Parathyroid adenoma (tissue), 2 donors: ENCODE measurements around the gene SLC39A11.

Experiments
- H2AFZ ChIP-seq: fragments of 300-600 bp; sonication (generic); one replicate; pipeline ENCODE4 v1.7.0; 2017; ENCODE audit warnings: antibody characterized with exemption, mild to moderate bottlenecking
- H3K27ac ChIP-seq: fragments of 300-600 bp; sonication (generic); one replicate; pipeline ENCODE4 v1.7.0; 2017
- H3K27me3 ChIP-seq: fragments of 300-600 bp; sonication (generic); one replicate; pipeline ENCODE4 v1.7.0; 2017; ENCODE audit warnings: low read length; ENCODE audit not compliant: control insufficient read depth, insufficient read depth
- H3K36me3 ChIP-seq: fragments of 300-600 bp; sonication (generic); one replicate; pipeline ENCODE4 v1.7.0; 2017; ENCODE audit warnings: low read length; ENCODE audit not compliant: control insufficient read depth, insufficient read depth
- H3K4me1 ChIP-seq: fragments of 300-600 bp; sonication (generic); one replicate; pipeline ENCODE4 v1.7.0; 2017; ENCODE audit warnings: control low read depth
- H3K4me2 ChIP-seq: fragments of 300-600 bp; sonication (generic); one replicate; pipeline ENCODE4 v1.7.0; 2017; ENCODE audit warnings: low read length
- H3K4me3 ChIP-seq: fragments of 300-600 bp; sonication (generic); one replicate; pipeline ENCODE4 v1.7.0; 2017; ENCODE audit warnings: low read depth, low read length
- H3K79me2 ChIP-seq: fragments of 300-600 bp; sonication (generic); one replicate; pipeline ENCODE4 v1.7.0; 2017; ENCODE audit warnings: control low read depth
- H3K9ac ChIP-seq: fragments of 300-600 bp; sonication (generic); one replicate; pipeline ENCODE4 v1.7.0; 2017; ENCODE audit warnings: mild to moderate bottlenecking
- H3K9me3 ChIP-seq: fragments of 300-600 bp; sonication (generic); one replicate; pipeline ENCODE4 v1.7.0; 2017; ENCODE audit warnings: low read length; ENCODE audit not compliant: control insufficient read depth
- CTCF ChIP-seq: fragments of 300-600 bp; sonication (generic); IDR thresholded peaks from one replicate; pipeline ENCODE4 v1.7.0; 2017; ENCODE audit warnings: antibody characterized with exemption, mild to moderate bottlenecking
- donor health status: primary hyperparathyroidism.

Gene SLC39A11

GRCh38 chr17:73122953-73123605 is 30.6 kb upstream of the SLC39A11 start:
- TF ChIP-seq CTCF = no peak
- H3K79me2 ChIP-seq = no peaks in the 10 kb centered on the region
- H3K4me3 ChIP-seq = no peak overlapping the region

GRCh38 chr17:73121506-73121905 is 29.0 kb upstream of the SLC39A11 start:
- no peak for TF ChIP-seq CTCF
- Histone ChIP-seq H3K36me3 (no peaks in the 10 kb centered on the region), H3K27ac (no peak overlapping the region), H3K4me2 (no peak overlapping the region), H3K4me1 (no peaks in the 10 kb centered on the region), H3K4me3 (no peak overlapping the region), H3K9me3 (no peaks in the 10 kb centered on the region), H3K79me2 (no peaks in the 10 kb centered on the region), H3K9ac (no peak overlapping the region), H2AFZ (no peak overlapping the region), H3K27me3 (no peaks in the 10 kb centered on the region)

More at GRCh38 chr17:73122953-73123605, 30.6 kb upstream of the SLC39A11 start:
- Histone ChIP-seq H3K9me3 (no peaks in the 10 kb centered on the region), H3K27ac (no peak overlapping the region), H3K36me3 (no peaks in the 10 kb centered on the region), H3K4me2 (no peak overlapping the region), H3K9ac (no peak overlapping the region), H3K27me3 (no peaks in the 10 kb centered on the region), H2AFZ (no peak overlapping the region), H3K4me1 (no peaks in the 10 kb centered on the region)

GRCh38 chr17:73119631-73120030 is 27.1 kb upstream of the SLC39A11 start:
- TF ChIP-seq CTCF = no peak
- Histone ChIP-seq H3K4me3 (no peak overlapping the region), H3K27me3 (no peaks in the 10 kb centered on the region), H3K9me3 (no peaks in the 10 kb centered on the region), H3K36me3 (no peaks in the 10 kb centered on the region), H3K4me1 (no peaks in the 10 kb centered on the region), H3K79me2 (no peaks in the 10 kb centered on the region), H3K4me2 (no peak overlapping the region), H3K27ac (no peak overlapping the region), H3K9ac (no peak overlapping the region), H2AFZ (no peak overlapping the region)

- no peak for TF ChIP-seq CTCF
- Histone ChIP-seq H3K4me2 (no peak overlapping the region), H3K79me2 (no peaks in the 10 kb centered on the region), H2AFZ (no peak overlapping the region), H3K4me1 (no peaks in the 10 kb centered on the region), H3K27ac (no peak overlapping the region), H3K27me3 (no peaks in the 10 kb centered on the region), H3K4me3 (no peak overlapping the region), H3K9ac (no peak overlapping the region), H3K9me3 (no peaks in the 10 kb centered on the region), H3K36me3 (no peaks in the 10 kb centered on the region)
Observed at GRCh38 chr17:73118951-73119391, 26.5 kb upstream of the SLC39A11 start.

- Histone ChIP-seq H3K4me2 (no peak overlapping the region), H2AFZ (no peak overlapping the region), H3K4me1 (no peaks in the 10 kb centered on the region), H3K36me3 (no peaks in the 10 kb centered on the region), H3K27ac (no peak overlapping the region), H3K4me3 (no peak overlapping the region), H3K27me3 (no peaks in the 10 kb centered on the region), H3K9ac (no peak overlapping the region), H3K9me3 (no peaks in the 10 kb centered on the region), H3K79me2 (no peaks in the 10 kb centered on the region)
- no peak for TF ChIP-seq CTCF
Observed at GRCh38 chr17:73118139-73118538, 25.7 kb upstream of the SLC39A11 start.
